Endothelial cell of hepatic sinusoid (primary cell): ENCODE measurements around the gene FRAS1.
"Not testable (repeated sequence)": the region's sequence is repeated elsewhere in the genome, so short reads cannot be mapped to it uniquely, and the experiment has no call there.

Experiments
- in situ Hi-C: cut with HindIII; loops from 2 replicates; pipeline ENCODE4 v1.10.0; 2017; ENCODE audit warnings: low sequenced_read_pairs

FRAS1 gene

GRCh38 chr4:78414116-78414515 lies 357.0 kb downstream of the FRAS1 start:
- in situ Hi-C loops: no loop called here

DNA sequence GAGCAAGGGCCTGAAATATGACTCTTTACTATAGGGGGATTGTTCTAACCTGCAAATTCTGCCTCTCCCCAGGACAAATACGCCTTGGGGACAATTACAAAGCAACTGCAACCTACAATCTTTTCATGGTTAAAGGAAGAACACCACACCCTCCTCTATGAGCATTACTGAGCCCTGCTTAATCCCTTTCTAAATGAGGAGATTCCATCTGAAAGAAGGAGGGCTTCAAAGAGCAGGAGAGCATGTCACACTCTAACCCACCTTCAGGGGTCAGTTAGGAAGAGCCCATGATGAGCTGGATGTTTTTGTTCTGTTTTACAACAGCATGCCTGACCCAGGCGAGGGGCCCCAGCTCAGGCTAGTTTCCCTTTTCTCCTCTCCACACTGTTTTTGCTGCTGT lies 360.5 kb downstream of the FRAS1 start:
- in situ Hi-C loops: no loop called here

- in situ Hi-C loops: no loop called here
These were observed 361.3 kb downstream of the FRAS1 start for GRCh38 chr4:78418406-78418805.

GRCh38 chr4:78423790-78424189 lies 366.7 kb downstream of the FRAS1 start:
- in situ Hi-C loops: no loop called here

DNA sequence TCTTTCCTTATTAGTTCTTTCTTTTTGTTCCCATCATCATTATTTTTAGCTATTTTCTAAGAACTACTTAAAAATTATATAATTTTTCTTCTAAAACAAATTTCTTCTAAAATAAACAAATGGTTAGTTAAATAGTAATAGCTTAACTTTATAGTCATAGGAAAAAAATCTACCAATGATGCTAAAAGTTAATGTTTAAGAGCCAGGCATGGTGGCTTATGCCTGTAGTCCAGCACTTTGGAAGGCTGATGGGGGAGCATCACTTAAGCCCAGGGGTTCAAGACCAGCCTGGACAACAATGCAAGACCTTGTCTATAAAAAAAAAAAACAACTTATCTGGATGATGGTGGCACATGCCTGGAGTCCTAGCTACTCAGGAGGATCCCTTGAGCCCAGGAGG lies 367.3 kb downstream of the FRAS1 start:
- in situ Hi-C loops: no loop called here

GRCh38 chr4:78426972-78427371 lies 369.8 kb downstream of the FRAS1 start:
- in situ Hi-C loops: no loop called here

DNA sequence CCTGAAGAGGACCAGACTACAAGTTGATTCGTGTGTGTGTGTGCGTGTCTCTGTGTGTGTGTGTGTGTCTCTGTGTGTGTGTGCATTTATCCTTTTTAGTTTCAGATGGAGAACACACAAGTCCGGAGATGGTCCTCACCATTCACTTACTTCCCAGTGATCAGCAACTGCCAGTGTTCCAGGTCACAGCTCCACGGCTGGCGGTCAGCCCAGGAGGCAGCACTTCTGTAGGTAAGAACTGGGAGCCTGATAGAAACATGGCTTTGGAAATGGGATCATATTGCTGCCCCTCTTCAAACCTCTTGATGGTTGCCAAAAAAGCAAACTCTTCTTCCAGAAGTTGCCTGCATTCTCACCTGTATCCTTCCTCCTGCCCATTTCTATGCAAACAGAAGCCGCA lies 371.9 kb downstream of the FRAS1 start:
- in situ Hi-C loops: no loop called here

DNA sequence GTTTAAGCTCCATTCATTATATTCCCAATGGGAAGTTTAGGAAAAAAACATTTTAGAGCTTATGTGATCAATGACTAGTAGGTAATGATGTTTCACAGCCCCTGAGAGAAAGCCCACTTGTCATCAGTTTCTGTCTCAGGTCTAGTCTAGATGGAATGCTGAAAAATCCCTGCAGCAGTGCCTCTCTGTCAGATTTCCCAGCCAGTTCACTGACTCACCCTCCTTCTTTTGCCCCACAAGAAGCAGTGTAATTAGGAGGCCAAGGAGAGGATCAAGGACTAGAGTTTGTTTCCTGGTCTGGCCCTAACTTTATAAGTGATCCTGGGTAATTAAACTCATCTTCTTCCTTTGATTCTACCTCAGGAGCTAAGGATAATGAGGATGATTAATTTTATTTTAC lies 375.8 kb downstream of the FRAS1 start:
- in situ Hi-C loops: no loop called here

DNA sequence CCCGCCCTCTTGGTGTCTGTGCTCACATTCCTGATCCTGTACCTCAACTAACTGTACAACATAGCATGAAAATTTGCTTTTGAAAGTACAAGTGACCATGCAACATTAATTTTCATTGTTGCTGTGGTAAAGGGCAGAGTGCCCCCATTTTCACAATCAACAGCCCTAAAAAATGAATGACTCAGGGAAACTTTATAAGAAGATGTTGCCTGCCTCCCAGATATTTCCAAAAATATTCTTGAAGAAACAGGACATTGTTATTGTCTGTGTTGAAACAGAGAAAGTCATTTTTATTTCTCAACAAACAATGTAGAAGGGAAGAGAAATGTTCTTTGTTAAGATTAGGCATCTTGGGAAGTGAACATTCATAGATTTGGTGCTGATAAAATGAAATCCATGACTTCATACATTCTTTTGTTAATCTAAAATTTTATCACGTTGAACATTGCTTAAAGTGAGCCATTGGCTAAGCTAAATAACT lies 380.5 kb downstream of the FRAS1 start:
- in situ Hi-C loops: no loop called here

DNA sequence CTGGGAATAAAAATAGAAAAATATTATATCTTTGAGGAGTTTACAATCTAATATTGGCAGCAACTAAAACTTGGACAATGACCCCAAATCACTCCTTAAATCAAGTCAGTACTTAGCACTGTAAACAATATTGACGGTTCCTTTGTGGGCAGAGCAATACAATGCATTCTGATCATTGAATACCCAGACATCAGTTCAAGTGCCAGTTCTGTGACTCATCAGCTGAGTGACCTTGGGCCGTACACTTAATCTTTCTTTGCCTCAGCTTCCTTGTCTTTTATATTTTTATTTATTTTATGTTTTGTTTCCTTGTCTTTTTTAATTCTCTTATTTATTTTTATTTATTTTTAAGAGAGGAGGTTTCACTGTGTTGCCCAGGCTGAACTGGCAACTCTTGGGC lies 382.2 kb downstream of the FRAS1 start:
- in situ Hi-C loops: no loop called here

DNA sequence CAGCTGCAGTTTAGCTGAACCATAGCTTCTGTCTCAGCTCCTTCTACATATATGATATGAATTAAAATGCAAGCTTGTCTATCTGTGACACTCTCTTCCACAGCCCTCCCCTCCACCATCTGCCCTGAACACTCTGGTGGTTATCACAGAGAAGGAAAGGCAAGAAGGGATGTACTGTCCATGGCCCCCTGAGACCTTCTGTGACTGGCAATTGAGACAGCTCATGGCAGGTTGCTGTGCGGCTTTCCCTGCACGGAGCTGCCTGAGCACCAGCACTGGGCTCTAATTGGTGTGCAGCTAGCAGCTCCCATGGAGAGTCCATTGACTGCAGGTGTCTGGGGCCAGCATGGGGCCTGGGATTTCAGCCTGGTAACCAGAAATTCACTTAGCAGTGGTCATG lies 384.6 kb downstream of the FRAS1 start:
- in situ Hi-C loops: no loop called here

GRCh38 chr4:78446619-78447018 lies 389.5 kb downstream of the FRAS1 start:
- in situ Hi-C loops: no loop called here

- in situ Hi-C loops: no loop called here
These were observed 394.3 kb downstream of the FRAS1 start for GRCh38 chr4:78451407-78451806.

DNA sequence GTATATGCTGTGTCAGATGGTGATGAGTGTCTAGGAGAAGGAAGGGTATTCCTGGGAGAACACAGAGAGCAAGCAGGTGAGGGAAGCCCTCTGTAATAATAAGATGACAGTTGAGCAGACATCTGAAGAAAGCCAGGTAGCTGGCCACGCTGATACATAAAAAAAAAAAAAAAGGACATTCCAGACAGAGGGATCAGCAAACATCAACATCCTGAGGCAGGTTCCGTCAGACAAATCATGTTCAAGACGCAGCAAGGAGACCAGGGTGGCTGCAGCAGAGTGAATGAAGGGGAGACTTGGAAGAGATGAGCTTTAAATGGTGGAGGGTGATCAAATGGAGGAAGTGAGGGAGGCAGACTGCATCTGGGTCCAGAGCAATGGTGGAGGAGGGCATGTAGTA lies 396.9 kb downstream of the FRAS1 start:
- in situ Hi-C loops: no loop called here

DNA sequence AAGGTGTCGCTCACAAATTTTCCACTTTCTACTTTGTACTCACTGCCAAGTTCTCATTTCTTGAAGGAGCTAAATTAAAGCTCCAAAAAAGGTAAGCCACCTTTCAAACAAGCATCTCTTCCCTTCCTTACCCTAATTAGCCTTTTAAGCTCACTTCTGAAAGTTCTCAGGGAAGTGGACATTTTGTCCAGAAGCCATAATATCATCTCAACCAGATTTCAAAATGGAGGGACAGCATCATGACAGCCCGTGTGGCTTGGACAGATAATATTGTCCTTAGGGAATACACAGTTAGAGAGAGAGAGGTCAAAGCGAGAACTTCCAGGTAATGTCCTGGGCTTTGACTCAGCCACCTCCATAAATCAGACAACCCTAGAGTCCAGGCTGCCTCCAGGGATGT lies 400.6 kb downstream of the FRAS1 start:
- in situ Hi-C loops: no loop called here

DNA sequence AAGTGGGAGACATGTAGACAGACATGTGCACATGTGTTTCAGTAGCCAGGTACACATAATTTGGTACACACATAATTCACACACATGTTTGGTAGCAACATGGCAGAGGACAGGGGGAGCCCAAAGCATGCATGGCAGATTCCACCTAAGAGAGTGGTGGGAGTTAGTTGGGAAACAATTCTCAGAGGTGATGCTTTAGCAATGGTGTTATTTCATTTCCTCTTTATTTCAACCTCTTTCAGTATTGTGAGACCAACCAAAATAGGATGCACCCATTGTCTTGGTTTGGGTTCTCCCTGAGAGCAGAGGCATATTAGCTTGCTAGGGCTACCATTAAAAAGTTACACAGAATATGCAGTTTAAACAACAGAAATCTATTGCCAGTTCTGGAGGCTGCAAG lies 402.2 kb downstream of the FRAS1 start:
- in situ Hi-C loops: no loop called here

DNA sequence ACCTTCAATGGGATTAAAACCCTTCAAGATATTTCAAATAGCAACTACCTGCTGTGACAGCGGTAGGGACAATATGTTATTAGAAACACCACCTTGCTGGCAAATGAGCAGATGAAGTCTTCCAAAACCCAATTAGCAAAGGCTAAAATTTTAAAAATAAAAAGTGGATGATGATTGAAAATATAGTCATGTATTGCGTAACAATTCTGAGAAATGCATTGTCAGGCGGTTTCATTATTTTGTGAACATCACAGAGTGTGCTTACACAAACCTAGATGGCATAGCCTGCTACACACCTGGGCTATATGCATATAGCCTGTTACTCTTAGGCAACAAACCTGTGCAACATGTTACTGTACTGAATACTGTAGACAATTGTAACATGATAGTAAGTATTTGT lies 403.2 kb downstream of the FRAS1 start:
- in situ Hi-C loops: no loop called here

DNA sequence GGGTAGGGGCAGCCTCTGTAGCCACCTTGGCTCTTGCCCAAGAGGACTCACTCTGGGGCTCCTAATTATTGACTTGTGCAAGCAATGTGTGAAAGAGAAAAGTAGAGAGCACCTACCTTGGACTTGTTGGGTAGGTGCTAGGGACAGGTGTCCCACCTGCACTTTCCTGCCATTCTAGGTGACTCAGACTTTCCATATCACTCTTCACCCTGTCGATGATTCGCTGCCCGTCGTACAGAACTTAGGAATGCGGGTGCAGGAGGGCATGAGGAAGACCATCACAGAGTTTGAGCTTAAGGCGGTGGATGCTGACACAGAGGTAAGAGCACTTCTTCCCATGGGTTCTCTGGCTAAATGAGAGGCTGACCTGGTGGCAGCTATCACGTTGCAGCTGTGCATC lies 407.1 kb downstream of the FRAS1 start:
- in situ Hi-C loops: no loop called here

- in situ Hi-C loops: not testable (repeated sequence)
These were observed 410.1 kb downstream of the FRAS1 start for GRCh38 chr4:78467223-78467622.

GRCh38 chr4:78468272-78468671 lies 411.1 kb downstream of the FRAS1 start:
- in situ Hi-C loops: no loop called here

GRCh38 chr4:78476108-78476704 lies 419.1 kb downstream of the FRAS1 start:
- in situ Hi-C loops: no loop called here

- in situ Hi-C loops: no loop called here
These were observed 420.2 kb downstream of the FRAS1 start for GRCh38 chr4:78477276-78477675.

- in situ Hi-C loops: no loop called here
These were observed 421.4 kb downstream of the FRAS1 start for GRCh38 chr4:78478523-78478922.
